Hepatocyte (in vitro differentiated cells): ENCODE measurements around the gene SORL1. TPM values are rescaled to one million over a fixed set of nuclear protein-coding genes. Genes with fewer than 3 reads are reported as not detected.

ENCODE experiments used
- DNase-seq: peaks from one replicate; pipeline ENCODE4 v3.0.0-alpha.2; 2016; ENCODE audit warnings: low spot score
- H2AFZ ChIP-seq: fragments of 200-600 bp; sonication (generic); 2 replicates; pipeline ENCODE4 v1.6.0; 2016; ENCODE audit warnings: antibody characterized with exemption, mild to moderate bottlenecking
- H3K27ac ChIP-seq: fragments of 200-600 bp; sonication (generic); 2 replicates; pipeline ENCODE4 v1.5.1; 2016; ENCODE audit warnings: mild to moderate bottlenecking
- H3K27me3 ChIP-seq: fragments of 200-600 bp; sonication (generic); 2 replicates; pipeline ENCODE4 v1.6.1; 2016
- H3K36me3 ChIP-seq: fragments of 200-600 bp; sonication (generic); replicated peaks from 2 replicates; pipeline ENCODE4 v1.5.1; 2016; ENCODE audit warnings: low read depth; ENCODE audit not compliant: insufficient read depth
- H3K4me1 ChIP-seq: fragments of 200-600 bp; sonication (generic); 2 replicates; pipeline ENCODE4 v1.5.1; 2016; ENCODE audit warnings: mild to moderate bottlenecking, moderate library complexity; ENCODE audit not compliant: insufficient read depth
- H3K4me2 ChIP-seq: fragments of 200-600 bp; sonication (generic); 2 replicates; pipeline ENCODE4 v1.6.0; 2016
- H3K4me3 ChIP-seq: fragments of 200-600 bp; sonication (generic); 2 replicates; pipeline ENCODE4 v1.5.1; 2016; ENCODE audit warnings: mild to moderate bottlenecking
- H3K79me2 ChIP-seq: fragments of 200-600 bp; sonication (generic); 2 replicates; pipeline ENCODE4 v1.6.0; 2017; ENCODE audit warnings: mild to moderate bottlenecking
- H3K9me2 ChIP-seq: fragments of 200-600 bp; sonication (generic); replicated peaks from 2 replicates; pipeline ENCODE4 v1.6.0; 2017; ENCODE audit warnings: mild to moderate bottlenecking; ENCODE audit not compliant: insufficient read depth
- H3K9me3 ChIP-seq: fragments of 200-600 bp; sonication (generic); 2 replicates; pipeline ENCODE4 v1.5.1; 2016; ENCODE audit warnings: low read depth, mild to moderate bottlenecking
- H4K20me1 ChIP-seq: fragments of 200-600 bp; sonication (generic); 2 replicates; pipeline ENCODE4 v1.6.0; 2016; ENCODE audit warnings: mild to moderate bottlenecking; ENCODE audit not compliant: insufficient read depth, poor library complexity, severe bottlenecking
- EZH2 ChIP-seq: fragments of 200-600 bp; sonication (generic); IDR thresholded peaks from 2 replicates; pipeline ENCODE4 v1.6.1; 2016; ENCODE audit warnings: antibody characterized with exemption, mild to moderate bottlenecking, borderline replicate concordance
- EZH2phosphoT487 ChIP-seq: fragments of 200-600 bp; sonication (generic); IDR thresholded peaks from one replicate; pipeline ENCODE4 v1.6.1; 2018; ENCODE audit warnings: antibody characterized with exemption, mild to moderate bottlenecking, low read depth, moderate library complexity; ENCODE audit not compliant: unreplicated experiment, severe bottlenecking
- WGBS: methylation state at CpG from one replicate; pipeline ENCODE4 v1.1.6; 2016; ENCODE audit warnings: low lambda C conversion rate; ENCODE audit errors: missing lambda C conversion rate; 5-methylcytosine and 5-hydroxymethylcytosine counted together
- polyA plus RNA-seq: library from polyadenylated mRNA; unstranded; fragments of >200 nt; fragmentation: Nextera tagmentation; extraction: Ambion mirVana; gene quantifications from 2 replicates; pipeline ENCODE4 v1.2.1, GENCODE V29; 2016
- total RNA-seq: library from RNA; depleted of rRNA; stranded (reverse); fragments of >200 nt; gene quantifications from 2 replicates; pipeline ENCODE4 v1.2.3, GENCODE V29; 2014
- TF ChIP-seq, protein P1 (sequence below): fragments of 200-600 bp; sonication (generic); IDR thresholded peaks from 2 replicates; pipeline ENCODE4 v1.5.1; 2016; ENCODE audit warnings: antibody characterized with exemption, mild to moderate bottlenecking; ENCODE audit not compliant: poor library complexity

The SORL1 gene
- total and polyA plus RNA-seq, 2 experiments from 2014 or later, result 13.5 to 26.5 TPM

DNA sequence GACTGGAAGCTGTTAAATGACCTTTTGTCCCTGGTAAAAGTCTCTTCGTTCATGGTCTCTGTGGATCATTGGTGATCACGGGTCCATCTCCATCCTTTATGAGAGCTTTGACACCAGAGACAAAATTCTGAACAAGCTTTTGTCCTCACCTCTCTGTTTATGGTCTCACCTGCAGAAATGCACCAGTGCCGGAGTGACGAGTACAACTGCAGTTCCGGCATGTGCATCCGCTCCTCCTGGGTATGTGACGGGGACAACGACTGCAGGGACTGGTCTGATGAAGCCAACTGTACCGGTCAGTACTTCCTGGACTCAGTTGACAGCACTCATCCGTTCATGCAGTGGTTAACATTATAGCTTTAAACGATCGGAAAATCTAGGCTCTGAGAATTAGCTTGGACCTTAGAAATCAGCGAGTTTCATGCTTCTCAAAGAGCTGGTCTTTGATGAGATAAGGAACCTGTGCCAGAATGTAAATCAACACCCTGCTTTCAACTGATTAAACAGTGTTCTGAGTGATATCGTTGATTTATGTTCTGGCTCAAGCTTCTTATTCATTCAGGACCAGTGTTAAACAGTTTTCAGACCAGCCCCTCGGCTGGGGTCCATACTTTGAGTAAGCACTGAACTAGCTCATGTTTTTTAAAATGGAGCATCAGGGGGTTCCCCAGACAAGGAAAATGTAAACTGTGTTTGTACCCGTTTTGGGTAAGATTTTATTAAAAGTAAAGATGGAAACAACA is 125.2 kb downstream of the SORL1 start:
- H2AFZ ChIP-seq, result no peak overlapping the region
- H3K27me3 ChIP-seq, result no peaks in the 10 kb centered on the region
- H4K20me1 ChIP-seq, result no peaks in the 10 kb centered on the region
- TF ChIP-seq, protein P1, sequence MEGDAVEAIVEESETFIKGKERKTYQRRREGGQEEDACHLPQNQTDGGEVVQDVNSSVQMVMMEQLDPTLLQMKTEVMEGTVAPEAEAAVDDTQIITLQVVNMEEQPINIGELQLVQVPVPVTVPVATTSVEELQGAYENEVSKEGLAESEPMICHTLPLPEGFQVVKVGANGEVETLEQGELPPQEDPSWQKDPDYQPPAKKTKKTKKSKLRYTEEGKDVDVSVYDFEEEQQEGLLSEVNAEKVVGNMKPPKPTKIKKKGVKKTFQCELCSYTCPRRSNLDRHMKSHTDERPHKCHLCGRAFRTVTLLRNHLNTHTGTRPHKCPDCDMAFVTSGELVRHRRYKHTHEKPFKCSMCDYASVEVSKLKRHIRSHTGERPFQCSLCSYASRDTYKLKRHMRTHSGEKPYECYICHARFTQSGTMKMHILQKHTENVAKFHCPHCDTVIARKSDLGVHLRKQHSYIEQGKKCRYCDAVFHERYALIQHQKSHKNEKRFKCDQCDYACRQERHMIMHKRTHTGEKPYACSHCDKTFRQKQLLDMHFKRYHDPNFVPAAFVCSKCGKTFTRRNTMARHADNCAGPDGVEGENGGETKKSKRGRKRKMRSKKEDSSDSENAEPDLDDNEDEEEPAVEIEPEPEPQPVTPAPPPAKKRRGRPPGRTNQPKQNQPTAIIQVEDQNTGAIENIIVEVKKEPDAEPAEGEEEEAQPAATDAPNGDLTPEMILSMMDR, result no peak
- TF ChIP-seq EZH2, result no peak
- TF ChIP-seq EZH2phosphoT487, result no peak
- H3K36me3 ChIP-seq, result no peaks in the 10 kb centered on the region
- no peaks in the 10 kb centered on the region for H3K79me2 ChIP-seq
- no peak overlapping the region for H3K4me3 ChIP-seq
- peaks cover 4% of the 10 kb centered on the region for H3K4me1 ChIP-seq
- H3K9me3 ChIP-seq, result no peaks in the 10 kb centered on the region
- no peaks in the 10 kb centered on the region for H3K9me2 ChIP-seq
- no peak overlapping the region for H3K27ac ChIP-seq
- 78% methylated on average over 16 of the region's 16 CpGs for WGBS
- no peak for DNase-seq
- H3K4me2 ChIP-seq, result no peak overlapping the region

DNA sequence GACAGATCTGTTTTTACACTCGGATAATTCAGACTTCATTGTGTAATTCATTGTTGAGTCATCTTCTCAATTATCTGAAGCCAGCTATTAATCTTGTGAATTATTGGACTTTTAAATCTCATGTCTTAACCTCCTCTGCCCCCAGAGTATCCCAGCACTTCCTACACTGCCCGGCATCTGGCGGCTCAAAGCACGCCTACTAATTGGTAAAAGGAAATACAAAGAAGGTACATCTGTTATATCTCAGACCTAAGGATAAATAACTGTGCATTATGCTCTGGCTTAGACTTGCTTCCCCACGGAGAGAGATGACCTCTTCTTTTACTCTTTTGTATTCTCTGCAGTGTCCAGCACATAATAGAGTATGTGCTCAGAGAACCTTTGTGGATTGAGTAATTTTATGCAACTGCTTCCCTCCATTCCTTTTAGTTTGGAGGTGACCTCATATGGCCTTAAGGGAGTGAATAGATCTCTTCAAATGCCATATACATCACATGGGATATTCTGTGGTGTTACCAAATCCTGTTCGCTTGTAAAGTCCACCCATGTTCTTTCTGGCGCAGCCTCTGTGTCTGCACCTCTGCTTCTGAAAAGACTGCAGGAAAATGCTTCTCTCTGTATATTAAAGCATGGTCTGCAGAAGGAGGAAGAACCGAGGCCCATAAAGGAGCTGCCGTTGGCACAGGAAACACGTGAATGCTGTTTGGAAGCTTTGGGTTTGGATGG is 126.3 kb downstream of the SORL1 start:
- Histone ChIP-seq H3K4me1 (peaks cover 4% of the 10 kb centered on the region), H3K4me3 (no peak overlapping the region), H3K4me2 (no peak overlapping the region), H3K9me3 (no peaks in the 10 kb centered on the region), H3K79me2 (no peaks in the 10 kb centered on the region), H3K27ac (no peak overlapping the region), H4K20me1 (no peaks in the 10 kb centered on the region), H3K36me3 (no peaks in the 10 kb centered on the region), H3K9me2 (no peaks in the 10 kb centered on the region), H3K27me3 (no peaks in the 10 kb centered on the region), H2AFZ (no peak overlapping the region)
- TF ChIP-seq EZH2phosphoT487 (no peak), EZH2 (no peak)
- TF ChIP-seq, protein P1, result no peak
- no peak for DNase-seq
- WGBS, result 68% methylated on average over 10 of the region's 10 CpGs

DNA sequence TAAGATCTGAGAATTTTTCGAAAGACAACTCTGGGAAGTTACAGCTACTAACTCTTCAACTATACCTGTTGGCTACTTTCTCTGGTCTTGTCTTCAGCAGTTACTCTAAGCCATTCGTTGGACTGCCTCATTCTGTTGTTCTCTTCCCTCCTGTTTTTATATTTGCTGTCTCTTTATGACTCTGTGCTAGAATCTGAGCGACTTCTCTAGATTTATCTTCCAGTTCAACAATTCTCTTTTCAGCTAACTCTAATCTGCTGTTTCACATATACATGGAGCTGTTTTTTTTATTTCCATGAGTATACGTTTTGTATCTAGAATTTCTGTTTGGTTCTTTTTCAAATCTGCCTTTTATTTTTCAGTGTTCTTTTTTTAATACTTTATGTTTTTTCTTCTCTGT is 128.0 kb downstream of the SORL1 start:
- no peak for DNase-seq
- H3K4me3 ChIP-seq, result no peak overlapping the region
- no peaks in the 10 kb centered on the region for H4K20me1 ChIP-seq
- H2AFZ ChIP-seq, result no peak overlapping the region
- H3K9me2 ChIP-seq, result no peaks in the 10 kb centered on the region
- H3K27ac ChIP-seq, result no peak overlapping the region
- peaks cover 7% of the 10 kb centered on the region for H3K4me1 ChIP-seq
- H3K9me3 ChIP-seq, result no peaks in the 10 kb centered on the region
- no peaks in the 10 kb centered on the region for H3K27me3 ChIP-seq
- no peak for TF ChIP-seq EZH2phosphoT487
- TF ChIP-seq EZH2, result no peak
- TF ChIP-seq, protein P1, result no peak
- H3K4me2 ChIP-seq, result no peak overlapping the region
- 94% methylated on average over 4 of the region's 4 CpGs for WGBS
- no peaks in the 10 kb centered on the region for H3K36me3 ChIP-seq
- H3K79me2 ChIP-seq, result no peaks in the 10 kb centered on the region
